ENCODE data around the gene CASQ1.

CASQ1 gene

GRCh38 chr1:160156361-160156760 is 34.0 kb upstream of the CASQ1 start:
- Histone ChIP-seq H3K4me1 (no peaks in the 10 kb centered on the region), H3K36me3 (ENCODE audit: control insufficient read depth, insufficient read depth, low read length) (no peaks in the 10 kb centered on the region), H3K79me2 (no peaks in the 10 kb centered on the region), H2AFZ (no peak overlapping the region), H3K4me2 (ENCODE audit: low read length) (no peak overlapping the region), H3K9me3 (ENCODE audit: control insufficient read depth, low read length) (no peaks in the 10 kb centered on the region), H3K27ac (no peak overlapping the region), H3K4me3 (ENCODE audit: low read depth, low read length) (no peak overlapping the region), H3K9ac (no peak overlapping the region), H3K27me3 (ENCODE audit: control insufficient read depth, insufficient read depth, low read length) (no peaks in the 10 kb centered on the region)
- no peak for TF ChIP-seq CTCF (IDR thresholded peaks at IDR 0.05)

GRCh38 chr1:160157174-160157573 is 33.2 kb upstream of the CASQ1 start:
- H3K36me3 ChIP-seq (ENCODE audit: control insufficient read depth, insufficient read depth, low read length), result no peaks in the 10 kb centered on the region
- H3K9me3 ChIP-seq (ENCODE audit: control insufficient read depth, low read length), result no peaks in the 10 kb centered on the region
- no peak overlapping the region for H2AFZ ChIP-seq
- H3K4me3 ChIP-seq (ENCODE audit: low read depth, low read length), result no peak overlapping the region
- TF ChIP-seq CTCF (IDR thresholded peaks at IDR 0.05), result no peak
- H3K27ac ChIP-seq, result no peak overlapping the region
- H3K9ac ChIP-seq, result no peak overlapping the region
- H3K27me3 ChIP-seq (ENCODE audit: control insufficient read depth, insufficient read depth, low read length), result no peaks in the 10 kb centered on the region
- H3K79me2 ChIP-seq, result no peaks in the 10 kb centered on the region
- H3K4me1 ChIP-seq, result no peaks in the 10 kb centered on the region
- H3K4me2 ChIP-seq (ENCODE audit: low read length), result no peak overlapping the region

- Histone ChIP-seq H3K4me3 (ENCODE audit: low read depth, low read length) (no peak overlapping the region), H2AFZ (no peak overlapping the region), H3K4me2 (ENCODE audit: low read length) (no peak overlapping the region), H3K9ac (no peak overlapping the region), H3K36me3 (ENCODE audit: control insufficient read depth, insufficient read depth, low read length) (no peaks in the 10 kb centered on the region), H3K9me3 (ENCODE audit: control insufficient read depth, low read length) (no peaks in the 10 kb centered on the region), H3K27me3 (ENCODE audit: control insufficient read depth, insufficient read depth, low read length) (no peaks in the 10 kb centered on the region), H3K79me2 (no peaks in the 10 kb centered on the region), H3K27ac (no peak overlapping the region), H3K4me1 (no peaks in the 10 kb centered on the region)
- no peak for TF ChIP-seq CTCF (IDR thresholded peaks at IDR 0.05)
Observed at GRCh38 chr1:160158031-160158430, 32.3 kb upstream of the CASQ1 start.

- Histone ChIP-seq H3K4me1 (no peaks in the 10 kb centered on the region), H2AFZ (no peak overlapping the region), H3K79me2 (no peaks in the 10 kb centered on the region), H3K9ac (no peak overlapping the region), H3K4me2 (ENCODE audit: low read length) (no peak overlapping the region), H3K27ac (no peak overlapping the region), H3K9me3 (ENCODE audit: control insufficient read depth, low read length) (no peaks in the 10 kb centered on the region), H3K27me3 (ENCODE audit: control insufficient read depth, insufficient read depth, low read length) (no peaks in the 10 kb centered on the region), H3K4me3 (ENCODE audit: low read depth, low read length) (no peak overlapping the region), H3K36me3 (ENCODE audit: control insufficient read depth, insufficient read depth, low read length) (no peaks in the 10 kb centered on the region)
- no peak for TF ChIP-seq CTCF (IDR thresholded peaks at IDR 0.05)
Observed at GRCh38 chr1:160158534-160158933, 31.8 kb upstream of the CASQ1 start.

GRCh38 chr1:160159846-160160245 is 30.5 kb upstream of the CASQ1 start:
- TF ChIP-seq CTCF (IDR thresholded peaks at IDR 0.05), result no peak
- no peak overlapping the region for H2AFZ ChIP-seq
- H3K79me2 ChIP-seq, result no peaks in the 10 kb centered on the region
- no peaks in the 10 kb centered on the region for H3K9me3 ChIP-seq (ENCODE audit: control insufficient read depth, low read length)
- no peaks in the 10 kb centered on the region for H3K4me1 ChIP-seq
- H3K27ac ChIP-seq, result no peak overlapping the region
- H3K27me3 ChIP-seq (ENCODE audit: control insufficient read depth, insufficient read depth, low read length), result no peaks in the 10 kb centered on the region
- no peak overlapping the region for H3K9ac ChIP-seq
- no peak overlapping the region for H3K4me2 ChIP-seq (ENCODE audit: low read length)
- H3K4me3 ChIP-seq (ENCODE audit: low read depth, low read length), result no peak overlapping the region
- H3K36me3 ChIP-seq (ENCODE audit: control insufficient read depth, insufficient read depth, low read length), result no peaks in the 10 kb centered on the region
